ENCODE data around the gene ITPKC. TPM values are rescaled to one million over a fixed set of nuclear protein-coding genes. Genes with fewer than 3 reads are reported as not detected.

Gene ITPKC
- total and polyA plus RNA-seq, 2 of the 13 experiments (the other 11 are each of a cell fraction or from before 2014, with no cell fraction given), result 6.9 to 11.2 TPM

- no peak for TF ChIP-seq DMTF1 (CRISPR knock-in tag; IDR thresholded peaks at IDR 0.05)
- peak; percentile 70 for TF ChIP-seq ZNF687 (CRISPR knock-in tag; IDR thresholded peaks at IDR 0.05)
- no peak for TF ChIP-seq ATF3 (CRISPR knock-in tag; IDR thresholded peaks at IDR 0.05)
- no peak for TF ChIP-seq IRF9 (CRISPR knock-in tag; IDR thresholded peaks at IDR 0.05; ENCODE audit: borderline replicate concordance)
- TF ChIP-seq NFYC (CRISPR knock-in tag; IDR thresholded peaks at IDR 0.05), result peak; percentile 90
- no peak for TF ChIP-seq ZNF558 (CRISPR knock-in tag; IDR thresholded peaks at IDR 0.05; ENCODE audit: borderline replicate concordance)
- peak; percentile 17 for TF ChIP-seq ERF (CRISPR knock-in tag; IDR thresholded peaks at IDR 0.05)
- no peak for TF ChIP-seq EEA1 (CRISPR knock-in tag; IDR thresholded peaks at IDR 0.05; ENCODE audit: borderline replicate concordance)
- peak in 1 of 2 experiments; percentile 65; a peak in 3 of 4 replicates for TF ChIP-seq POLR2A (IDR thresholded peaks at IDR 0.05; ENCODE audit: insufficient read depth in 1 of 2, low read depth in 2 of 2, low read length in 2 of 2)
- TF ChIP-seq ZNF292 (CRISPR knock-in tag; IDR thresholded peaks at IDR 0.05; ENCODE audit: borderline replicate concordance, low read depth), result no peak
- TF ChIP-seq RNF2 (conservative IDR thresholded peaks at IDR 0.05; ENCODE audit: low read depth), result no peak
- TF ChIP-seq ZNF256 (CRISPR knock-in tag; conservative IDR thresholded peaks at IDR 0.05), result no peak
- no peak for TF ChIP-seq ZNF414 (CRISPR knock-in tag; IDR thresholded peaks at IDR 0.05)
- no peak for TF ChIP-seq ZNF276 (CRISPR knock-in tag; IDR thresholded peaks at IDR 0.05; ENCODE audit: low read depth)
- TF ChIP-seq ZSCAN9 (CRISPR knock-in tag; IDR thresholded peaks at IDR 0.05; ENCODE audit: borderline replicate concordance), result 0 out of 2 replicates have a peak, but pooled peaks have one; percentile 37
- TF ChIP-seq ATF5 (CRISPR knock-in tag; IDR thresholded peaks at IDR 0.05; ENCODE audit: low read depth), result no peak
- no peak for TF ChIP-seq ZSCAN30 (CRISPR knock-in tag; IDR thresholded peaks at IDR 0.05)
Measured at GRCh38 chr19:40750058-40750873, 33.4 kb downstream of the ITPKC start, which contains the start of gene ACTMAP (continued).

Measured in HepG2 (cell line).